HG03103 (cell line): ENCODE measurements around the gene ABCB1.
"Not testable (repeated sequence)": the region's sequence is repeated elsewhere in the genome, so short reads cannot be mapped to it uniquely, and the experiment has no call there.

Experiments
- ATAC-seq: cut with Tn5 transposase; IDR thresholded peaks from one replicate; pipeline ENCODE4 v1.9.1; 2021; ENCODE audit warnings: low read depth; ENCODE audit not compliant: unreplicated experiment

ABCB1 gene

DNA sequence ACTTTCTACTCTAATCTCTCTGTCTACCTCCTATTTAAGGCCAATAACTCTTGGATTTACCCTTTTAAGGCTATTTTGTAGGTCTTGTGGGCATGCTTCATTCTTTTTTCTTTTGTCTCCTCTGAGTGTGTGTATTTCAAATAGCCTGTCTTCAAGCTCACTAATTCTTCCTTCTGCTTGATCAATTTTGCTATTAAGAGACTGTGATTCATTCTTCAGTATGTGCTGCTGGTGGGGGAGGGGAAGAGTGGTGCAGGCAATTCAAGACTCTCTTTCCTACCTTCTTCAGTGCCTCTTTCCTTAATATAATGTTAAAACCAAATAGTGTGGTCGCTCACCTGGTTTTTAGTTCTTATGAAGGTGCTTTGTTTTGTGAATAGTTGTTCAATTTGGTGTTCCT lies 20.0 kb downstream of the ABCB1 start:
- ATAC-seq: no peak

DNA sequence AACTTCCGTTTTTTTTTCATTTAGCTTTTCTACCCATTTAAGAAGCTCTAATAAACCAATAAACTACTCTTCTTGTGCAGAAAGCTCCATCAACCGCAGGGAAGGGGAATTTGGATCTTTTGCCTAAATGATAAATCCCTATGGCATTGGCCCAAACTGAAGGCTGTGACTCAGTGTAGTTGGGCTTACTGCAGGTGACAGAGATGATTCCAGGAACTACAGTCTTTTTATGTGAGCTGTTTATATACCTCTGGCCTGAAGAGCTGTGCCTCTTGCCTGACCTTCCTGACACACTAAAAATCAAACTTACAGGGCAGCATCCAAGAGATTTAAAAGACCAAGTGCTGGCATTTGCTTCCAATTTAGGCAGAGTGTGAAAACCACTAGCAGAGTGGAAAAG lies 25.2 kb downstream of the ABCB1 start:
- ATAC-seq: no peak

DNA sequence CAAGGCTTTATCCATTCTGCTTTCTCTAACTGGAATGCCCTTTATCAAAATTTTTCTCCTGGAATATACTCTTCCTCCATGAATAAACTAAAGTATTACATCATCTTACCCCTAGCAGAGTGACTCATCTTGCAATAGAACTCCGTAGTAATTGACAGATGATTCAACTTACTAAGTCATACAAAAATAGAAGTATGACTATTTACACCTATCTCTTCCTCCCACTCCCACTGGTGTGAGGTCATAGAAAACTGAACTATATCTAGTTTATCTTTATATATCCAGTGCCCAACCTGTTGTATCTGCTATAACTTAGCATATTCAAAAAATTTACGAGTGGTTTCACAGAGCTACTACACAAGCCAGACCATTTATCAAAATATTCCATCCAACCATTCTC lies 26.1 kb downstream of the ABCB1 start:
- ATAC-seq: no peak

DNA sequence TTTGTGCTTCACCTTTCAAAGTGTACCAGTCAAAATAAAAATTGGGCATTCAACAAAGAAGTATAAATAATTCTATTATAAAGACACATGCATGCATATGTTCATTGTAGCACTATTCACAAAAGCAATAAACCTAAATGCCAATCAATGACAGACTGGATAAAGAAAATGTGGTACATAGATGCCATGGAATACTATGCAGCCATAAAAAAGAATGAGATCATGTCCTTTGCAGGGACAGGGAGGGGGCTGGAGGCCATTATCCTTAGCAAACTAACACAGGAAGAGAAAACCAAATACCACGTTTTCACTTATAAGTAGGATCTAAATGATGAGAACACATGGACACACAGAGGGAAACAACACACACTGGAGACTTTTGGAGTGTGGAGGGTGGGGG lies 28.2 kb downstream of the ABCB1 start:
- not testable (repeated sequence) for ATAC-seq

DNA sequence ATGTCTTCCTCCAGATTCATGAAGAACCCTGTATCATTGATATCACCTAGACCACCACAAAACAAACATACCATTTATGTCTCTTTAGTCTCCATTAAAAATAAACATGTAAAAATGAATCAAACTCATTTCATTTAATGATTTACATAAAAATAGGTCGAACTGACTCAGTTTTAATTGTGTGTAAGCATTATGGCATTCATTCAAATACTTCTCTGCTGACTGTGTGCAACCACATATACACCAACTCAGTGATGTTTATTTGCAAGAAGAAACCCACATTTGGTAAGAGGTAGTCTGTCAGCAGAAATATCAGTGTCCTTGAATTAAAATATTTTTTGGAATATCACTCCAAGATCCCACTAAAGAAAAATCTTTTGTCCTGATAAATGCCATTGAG lies 30.5 kb downstream of the ABCB1 start:
- no peak for ATAC-seq

DNA sequence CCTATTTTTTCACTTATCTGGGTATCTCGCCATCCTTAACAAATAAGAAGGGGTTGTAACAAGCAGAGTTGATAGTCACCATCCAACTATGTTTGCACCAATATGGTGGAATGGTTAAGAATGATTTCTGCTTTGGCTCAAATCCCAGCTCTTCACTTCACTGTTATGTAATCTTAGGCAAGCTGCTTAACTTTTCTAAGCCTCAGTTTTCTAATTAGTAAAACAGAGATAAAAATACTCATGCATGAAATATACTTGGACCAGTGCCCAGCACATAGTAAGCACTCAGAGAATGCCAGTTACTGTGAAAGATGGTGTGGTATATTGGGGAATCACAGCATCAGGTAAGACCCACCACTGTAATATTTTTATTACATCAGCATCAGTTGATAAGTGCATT lies 33.6 kb downstream of the ABCB1 start:
- no peak for ATAC-seq

DNA sequence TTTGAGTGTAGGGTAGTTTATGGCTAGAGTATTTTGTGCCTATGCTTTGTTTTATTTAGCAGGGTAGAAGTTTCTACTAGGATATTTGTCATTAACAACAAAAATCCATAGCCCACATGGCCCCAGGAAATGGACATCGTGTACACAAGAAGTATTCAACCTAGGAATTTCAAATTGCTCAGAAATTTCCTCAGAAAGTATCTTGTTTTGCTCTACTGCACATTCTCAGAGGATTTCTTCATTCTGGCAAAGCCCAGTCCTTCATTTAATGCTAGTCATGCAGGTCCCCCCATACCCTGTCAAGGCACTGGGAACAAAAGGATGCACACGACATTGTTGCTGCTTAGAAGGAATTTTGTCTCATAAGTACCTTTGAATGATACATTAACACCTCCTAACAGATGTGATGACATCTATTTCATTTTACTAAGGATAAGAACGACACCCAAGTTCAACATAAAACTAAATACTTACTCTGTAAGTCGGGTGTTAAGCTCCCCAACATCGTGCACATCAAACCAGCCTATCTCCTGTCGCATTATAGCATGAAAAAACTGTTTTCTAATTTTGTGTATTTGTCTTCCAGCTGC lies 34.3 kb downstream of the ABCB1 start:
- no peak for ATAC-seq

DNA sequence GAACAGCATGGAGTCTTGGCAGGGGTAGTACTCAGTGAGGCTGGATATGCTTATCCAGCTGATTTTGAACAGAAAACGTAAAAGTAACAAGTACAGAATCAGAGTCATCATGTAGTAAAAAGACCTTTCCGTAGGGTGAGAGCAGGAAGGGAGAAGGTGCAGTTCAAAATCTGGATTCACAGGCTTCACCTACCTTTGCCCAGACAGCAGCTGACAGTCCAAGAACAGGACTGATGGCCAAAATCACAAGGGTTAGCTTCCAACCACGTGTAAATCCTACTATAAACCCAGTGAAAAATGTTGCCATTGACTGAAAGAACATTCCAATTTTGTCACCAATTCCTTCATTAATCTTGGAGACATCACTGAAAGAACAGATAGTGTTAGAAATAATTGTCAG lies 34.8 kb downstream of the ABCB1 start:
- no peak for ATAC-seq

DNA sequence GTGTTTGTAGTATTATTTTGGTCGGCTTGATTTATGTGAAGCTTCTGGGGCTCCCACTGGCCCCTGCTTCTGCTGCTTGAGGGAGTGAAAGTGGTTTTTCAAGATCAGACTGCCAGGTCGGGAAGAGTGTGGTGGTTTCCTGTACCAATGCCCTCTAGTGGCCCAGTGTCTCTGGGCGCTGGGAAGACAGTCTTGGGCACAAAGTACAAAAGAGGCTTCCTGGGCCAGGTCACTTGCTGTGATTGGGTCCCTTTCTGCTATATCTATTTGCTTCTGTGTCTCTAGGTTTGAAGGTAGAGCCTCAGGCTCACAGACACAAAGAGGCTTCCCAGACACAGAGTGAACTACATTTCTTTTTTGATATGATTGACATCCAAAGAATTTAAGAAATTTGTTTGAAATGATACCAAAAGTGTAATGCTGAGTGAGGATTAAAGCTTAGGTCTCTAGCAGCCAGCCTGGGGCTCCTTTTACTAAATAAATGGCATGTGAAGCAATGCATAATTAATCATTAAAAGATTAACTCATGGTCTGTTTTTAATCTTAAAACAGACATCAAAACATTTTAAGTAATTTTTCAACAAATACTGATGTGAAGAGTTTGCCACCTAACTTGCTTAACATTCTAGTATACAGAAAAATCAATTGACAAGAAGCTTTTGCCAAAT lies 36.3 kb downstream of the ABCB1 start:
- peak; percentile 68 for ATAC-seq

DNA sequence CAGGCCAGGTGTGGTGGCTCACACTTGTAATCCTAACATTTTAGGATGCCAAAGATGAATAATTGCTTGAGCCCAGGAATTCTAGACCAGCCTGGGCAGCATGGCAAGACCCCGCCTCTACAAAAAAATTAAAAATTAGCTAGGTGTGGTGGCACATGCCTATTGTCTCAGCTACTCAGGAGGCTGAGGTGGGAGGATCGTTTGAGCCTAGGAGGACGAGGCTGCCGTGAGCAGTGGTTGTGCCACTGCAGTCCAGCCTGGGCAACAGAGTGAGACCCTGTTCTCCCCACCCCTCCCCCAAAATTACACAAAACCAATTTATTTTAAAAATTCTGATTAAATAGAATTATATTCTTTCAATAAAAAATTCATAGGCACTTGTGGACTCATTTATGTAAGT lies 39.0 kb downstream of the ABCB1 start:
- ATAC-seq: no peak

DNA sequence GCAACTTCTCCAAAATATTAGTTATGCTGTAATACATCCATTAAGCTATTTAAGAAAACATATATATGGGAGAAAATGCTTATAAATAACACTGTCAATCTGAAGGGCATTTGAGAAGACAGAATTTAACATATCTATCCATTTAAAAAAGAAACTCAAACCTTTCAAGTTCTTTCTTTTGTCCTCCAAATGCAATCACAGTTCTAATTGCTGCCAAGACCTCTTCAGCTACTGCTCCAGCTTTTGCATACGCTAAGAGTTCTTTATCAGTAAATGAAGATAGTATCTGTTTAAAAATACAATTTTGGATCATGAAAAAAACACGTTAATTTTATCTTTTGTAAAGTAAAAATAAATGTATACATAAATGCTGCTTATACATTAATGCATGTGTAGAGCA lies 39.6 kb downstream of the ABCB1 start:
- ATAC-seq: no peak

DNA sequence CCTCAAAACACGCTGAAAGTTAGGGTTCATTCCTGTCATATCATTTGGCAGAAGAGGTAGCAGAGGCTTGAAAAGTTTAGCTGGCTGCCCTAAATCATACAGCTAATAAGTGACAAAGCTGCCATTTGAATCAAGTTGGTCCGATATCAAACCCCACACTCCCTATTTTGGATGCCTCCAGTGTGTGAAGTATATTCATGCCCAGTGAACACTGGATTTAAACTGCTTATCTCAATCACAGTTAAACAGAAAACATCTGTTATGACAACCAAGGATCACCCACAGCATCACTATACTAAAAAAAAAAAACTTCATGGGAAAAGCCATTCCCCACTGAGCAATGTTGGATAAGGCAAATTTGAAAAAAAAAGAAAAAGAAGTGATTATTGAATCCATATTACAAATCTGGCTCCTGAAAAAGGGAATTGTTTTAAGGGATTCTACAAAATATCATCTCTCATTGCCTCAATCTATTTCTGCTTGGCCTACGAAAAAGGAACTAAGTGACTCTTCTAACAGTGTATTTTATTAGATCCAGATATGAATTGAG lies 48.3 kb downstream of the ABCB1 start:
- no peak for ATAC-seq

DNA sequence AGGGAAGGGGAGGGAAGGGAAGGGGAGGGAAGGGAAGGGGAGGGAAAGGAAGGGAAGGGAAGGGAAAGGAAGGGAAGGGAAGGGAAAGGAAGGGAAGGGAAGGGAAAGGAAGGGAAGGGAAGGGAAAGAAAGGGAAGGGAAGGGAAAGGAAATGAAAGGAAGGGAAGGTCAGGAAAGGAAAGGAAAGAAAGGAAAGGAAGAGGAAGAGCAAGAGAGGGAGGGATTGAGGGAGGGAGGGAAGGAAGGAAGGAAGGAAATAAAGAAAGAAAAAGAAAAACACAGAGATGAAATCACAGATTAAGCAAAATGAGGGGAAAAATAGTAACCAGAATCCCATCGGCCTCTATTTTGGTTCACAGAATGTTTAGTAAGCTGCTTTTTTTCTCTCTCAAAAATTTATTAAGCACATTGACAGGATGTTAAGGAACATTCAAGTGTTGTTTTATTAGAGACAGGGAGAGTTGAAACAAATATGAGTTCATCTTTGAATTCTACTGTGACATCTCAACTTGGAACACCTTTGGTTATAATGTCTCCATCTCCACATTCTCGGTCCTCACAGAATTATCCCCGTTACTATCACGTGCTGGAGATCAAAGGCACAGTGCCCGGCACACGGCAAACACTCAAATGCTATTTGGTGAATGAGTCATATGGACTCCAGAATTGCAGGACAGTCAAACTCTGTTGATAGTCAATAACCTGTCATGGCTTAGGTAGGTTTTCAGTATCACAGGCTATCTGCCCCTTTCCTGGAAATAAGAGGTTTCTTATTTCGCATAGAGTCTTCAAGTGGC lies 52.4 kb downstream of the ABCB1 start:
- no peak for ATAC-seq

DNA sequence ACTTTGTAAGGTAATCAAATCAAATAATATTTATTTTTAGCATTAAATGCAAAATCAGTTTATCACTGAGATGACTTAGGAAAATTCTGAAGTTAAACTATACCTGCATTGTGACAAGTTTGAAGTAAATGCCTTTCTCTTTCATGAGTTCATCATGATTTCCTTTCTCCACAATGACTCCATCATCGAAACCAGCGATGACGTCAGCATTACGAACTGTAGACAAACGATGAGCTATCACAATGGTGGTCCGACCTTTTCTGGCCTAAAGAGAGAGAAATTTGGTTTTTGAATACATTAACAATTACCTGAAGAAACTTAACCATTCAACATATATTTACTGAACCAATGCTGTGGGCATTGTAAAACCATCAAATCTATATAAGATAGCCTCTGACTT lies 54.9 kb downstream of the ABCB1 start:
- ATAC-seq: no peak

DNA sequence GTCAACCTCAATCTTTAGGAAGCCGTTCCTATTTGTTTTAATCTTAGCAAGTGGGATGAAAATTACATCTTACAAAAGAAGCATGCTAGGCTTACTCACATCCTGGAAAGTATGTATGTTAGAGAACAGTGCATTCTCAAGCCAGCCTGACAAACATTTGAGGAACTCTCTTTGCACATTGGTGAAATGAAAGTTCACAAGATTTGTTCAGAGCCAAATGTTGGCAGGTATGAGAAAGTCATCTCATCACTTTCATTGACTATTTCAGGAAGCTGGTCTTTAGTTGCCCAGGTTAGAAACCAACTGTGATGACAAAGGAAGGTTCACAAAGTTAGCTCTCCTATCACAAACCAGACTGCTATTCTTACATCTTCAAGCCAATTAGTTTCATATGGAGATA lies 57.1 kb downstream of the ABCB1 start:
- peak; percentile 67 for ATAC-seq

DNA sequence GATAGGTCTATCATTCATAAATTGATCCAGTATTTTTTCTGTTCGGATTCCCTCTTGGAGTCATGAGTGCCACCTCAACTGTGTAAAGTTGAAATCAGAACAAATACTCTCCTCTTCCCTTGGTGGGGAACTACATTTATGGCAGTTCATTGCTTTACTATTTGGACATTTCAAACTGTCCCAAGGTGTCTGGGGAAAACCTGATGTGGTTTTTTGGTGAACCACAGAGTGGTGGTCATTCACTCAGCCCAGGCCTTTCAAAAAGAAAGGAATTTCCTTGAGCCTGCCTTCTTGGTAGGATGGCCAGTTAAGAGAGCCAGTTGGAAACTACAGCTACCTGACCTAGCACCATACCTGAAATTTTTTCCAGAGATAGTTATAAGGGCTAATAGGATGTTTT lies 59.0 kb downstream of the ABCB1 start:
- ATAC-seq: no peak

DNA sequence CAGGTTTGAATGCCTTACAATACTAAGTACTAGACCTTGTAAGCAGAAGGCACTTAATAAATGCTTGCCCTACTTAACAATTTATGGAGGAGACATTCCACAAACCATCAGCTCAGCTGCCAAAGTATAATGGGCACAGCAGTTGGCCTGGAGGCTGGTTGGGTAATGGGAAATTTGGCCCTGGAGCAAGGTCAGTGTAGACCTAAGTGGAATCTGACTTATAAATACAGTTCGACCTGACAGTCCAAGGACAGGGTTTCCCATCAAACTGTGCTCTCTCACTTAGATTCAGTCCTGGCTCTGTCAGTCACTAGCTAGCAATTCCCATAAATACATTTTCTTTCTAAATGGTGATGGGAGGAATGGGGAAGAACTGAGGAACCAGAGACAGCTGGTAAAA lies 62.6 kb downstream of the ABCB1 start:
- no peak for ATAC-seq

DNA sequence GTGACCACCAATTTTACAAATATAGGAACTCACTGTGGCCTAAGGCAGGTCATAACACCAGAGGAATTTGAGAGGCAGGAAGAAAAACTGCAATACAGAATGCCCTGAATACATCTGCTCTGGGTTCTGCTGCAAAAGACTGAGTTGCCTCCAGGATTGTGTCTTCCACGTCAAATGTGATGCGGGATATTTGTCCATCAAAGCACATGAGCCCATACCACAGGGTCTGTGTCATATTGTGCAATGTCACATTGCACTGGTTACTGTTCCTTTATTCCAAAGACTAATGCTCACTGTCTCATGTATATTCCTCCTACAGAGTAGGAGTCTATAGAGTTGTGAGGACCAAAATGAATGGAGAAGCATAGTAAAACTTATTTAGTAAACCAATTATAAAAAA lies 66.6 kb downstream of the ABCB1 start:
- no peak for ATAC-seq

DNA sequence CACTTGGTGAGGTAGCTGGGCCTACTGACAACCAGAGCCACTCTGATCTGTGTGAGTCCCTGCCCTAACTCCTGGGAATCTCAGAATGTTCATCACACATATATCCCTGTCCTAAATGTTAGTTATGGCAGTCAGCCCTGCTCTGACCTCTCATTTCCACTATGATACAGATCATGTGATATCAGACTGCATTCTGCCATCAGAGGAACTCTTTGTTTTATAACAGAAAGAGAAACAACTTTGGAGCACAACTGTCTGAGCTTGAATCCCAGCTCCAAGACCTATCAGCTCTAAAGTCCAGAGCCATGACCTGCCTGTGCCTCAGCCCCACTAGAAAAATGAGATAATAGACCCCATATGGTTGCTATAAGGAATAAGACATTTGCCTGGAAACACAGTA lies 70.6 kb downstream of the ABCB1 start:
- ATAC-seq: no peak

DNA sequence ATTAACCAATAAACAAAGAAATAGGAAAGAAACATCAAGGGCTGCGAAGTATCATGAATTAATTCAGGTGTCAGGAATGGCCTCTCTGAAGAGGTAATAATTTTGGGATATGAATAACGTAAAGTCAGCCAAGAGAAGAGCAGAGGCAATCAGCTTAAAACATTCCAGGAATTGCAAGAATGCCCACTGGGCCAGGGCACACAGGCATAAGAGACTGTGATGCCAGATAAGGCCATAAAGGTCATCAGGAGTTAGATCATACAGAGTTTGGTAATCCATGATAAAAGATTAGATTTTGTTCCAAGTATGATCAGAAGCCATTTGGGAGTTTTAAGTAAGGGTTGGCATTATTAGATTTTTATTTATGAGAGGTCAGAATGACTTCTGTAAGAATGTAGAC lies 72.0 kb downstream of the ABCB1 start:
- no peak for ATAC-seq

DNA sequence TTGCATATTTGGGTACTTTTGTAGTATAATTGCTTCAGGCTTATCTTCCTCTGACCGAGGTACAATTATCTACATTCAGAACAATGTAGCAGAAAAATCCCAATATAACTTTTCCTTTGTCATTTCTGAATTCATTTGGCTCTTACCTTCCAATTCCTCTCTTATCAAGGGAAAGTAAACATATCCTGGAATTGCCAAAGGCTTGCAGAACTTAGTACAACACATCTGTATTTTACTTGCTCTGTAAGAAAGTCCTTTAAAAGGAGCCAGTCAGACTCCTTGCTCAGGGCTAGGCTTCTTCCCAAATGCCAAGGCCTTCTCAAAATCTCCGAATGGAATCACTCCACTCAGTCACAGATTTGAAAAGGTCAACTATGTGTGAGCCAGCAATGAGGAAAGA lies 81.9 kb downstream of the ABCB1 start:
- no peak for ATAC-seq

DNA sequence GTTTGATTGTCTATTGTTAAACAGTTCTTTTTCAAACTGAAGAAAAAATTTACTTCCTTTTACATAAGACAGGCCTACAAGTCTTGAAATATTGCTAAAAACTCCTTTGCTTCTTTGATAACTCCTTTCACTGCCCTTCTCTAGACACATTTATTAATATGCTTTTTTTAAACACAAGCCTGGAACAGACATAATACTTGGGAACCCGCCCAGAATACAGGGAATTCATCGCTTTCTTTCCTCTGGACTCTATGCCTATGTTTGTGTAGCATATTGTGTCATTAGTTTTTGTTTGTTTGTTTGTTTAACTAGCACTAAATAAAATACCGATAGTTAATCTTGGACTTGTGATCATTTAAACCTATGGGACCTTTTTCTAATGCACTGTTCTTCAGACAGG lies 82.8 kb downstream of the ABCB1 start:
- ATAC-seq: no peak
